Measurements from ENCODE around the gene MAP4.
"Not testable (repeated sequence)": the region's sequence is repeated elsewhere in the genome, so short reads cannot be mapped to it uniquely, and the experiment has no call there.

- TF ChIP-seq PAX5 (IDR thresholded peaks at IDR 0.05; ENCODE audit: insufficient read depth, low read length, severe bottlenecking); POLR2A (IDR thresholded peaks at IDR 0.05; ENCODE audit: low read depth, low read length): not testable (repeated sequence)
Measured at GRCh38 chr3:47887991-47888390, 128.2 kb downstream of the MAP4 start.

Measured in GM12891 (cell line).